Astrocyte (in vitro differentiated cells and primary cell): Measurements from ENCODE around the gene DUSP28.

Source experiments
- CTCF ChIP-seq: IDR thresholded peaks from 2 replicates; pipeline ENCODE4 v1.5.1; 2011; ENCODE audit warnings: low read depth, mild to moderate bottlenecking, inconsistent platforms, low read length, moderate library complexity; ENCODE audit not compliant: insufficient read depth
- EZH2 ChIP-seq: IDR thresholded peaks from 2 replicates; pipeline ENCODE4 v1.6.1; 2012; ENCODE audit warnings: mild to moderate bottlenecking, low read length, inconsistent platforms; ENCODE audit not compliant: insufficient read depth

GRCh38 chr2:240526521-240526920 is 33.6 kb upstream of the DUSP28 start:
- TF ChIP-seq CTCF (no peak), EZH2 (no peak)
